ENCODE measurements around the gene PDE4D. TPM values are rescaled to one million over a fixed set of nuclear protein-coding genes. Genes with fewer than 3 reads are reported as not detected.

Gene PDE4D
- total and polyA plus RNA-seq, 2 donors (not counting 3 experiments of a cell fraction or from before 2014, with no cell fraction given) = 34.5 to 51.2 TPM

GRCh38 chr5:59559323-59559722 lies 334.2 kb downstream of the PDE4D start:
- CTCF ChIA-PET = interaction anchor here (1.0 to 2.3 kb wide), 5 partner anchors 11 to 101 kb away, joined by 3 to 9 read pairs (median 4); no protein-coding TSS in a partner anchor
- FAIRE-seq (peak; percentile 8), DNase-seq (ENCODE audit: low read depth, low spot score) (peak; percentile 90)
- Histone ChIP-seq H3K79me2 (ENCODE audit: control insufficient read depth, insufficient read depth, low read length) (no peaks in the 10 kb centered on the region), H4K20me1 (replicated peaks; ENCODE audit: control insufficient read depth, extremely low read depth, insufficient read depth, low read length) (no peaks in the 10 kb centered on the region), H3K4me1 (ENCODE audit: control insufficient read depth, extremely low read depth, insufficient read depth, low read length) (peaks cover 49% of the 10 kb centered on the region), H3K9me3 (replicated peaks; ENCODE audit: control insufficient read depth, insufficient read depth, low read length) (no peaks in the 10 kb centered on the region), H3K36me3 (ENCODE audit: control insufficient read depth in 2 of 2, extremely low read depth in 1 of 2, insufficient read depth in 2 of 2, low read length in 2 of 2) (no peaks in the 10 kb centered on the region), H3K9ac (replicated peaks; ENCODE audit: extremely low read depth, insufficient read depth, low read length) (no peak overlapping the region), H3K27ac (ENCODE audit: insufficient read depth, low read depth, low read length) (no peak overlapping the region), H3K4me3 (replicated peaks in 1 of 3; ENCODE audit: insufficient read depth in 1 of 3, low read depth in 1 of 3, low read length in 3 of 3) (no peak overlapping the region), H3K9me1 (replicated peaks; ENCODE audit: control insufficient read depth, extremely low read depth, insufficient read depth, low read length) (no peaks in the 10 kb centered on the region), H3K27me3 (ENCODE audit: control insufficient read depth in 2 of 2, insufficient read depth in 2 of 2, low read length in 2 of 2) (no peaks in the 10 kb centered on the region), H3K4me2 (ENCODE audit: insufficient read depth, low read length) (peak overlapping the region; percentile 9), H2AFZ (ENCODE audit: low read depth, low read length) (no peak overlapping the region)
- dilution Hi-C loops (cut with MboI; ENCODE audit: extremely low pct_ligation_motif_present, low sequenced_read_pairs) = no loop called here
- intact Hi-C loops (cut with micrococcal nuclease) = no loop called here
- BruUV-seq (replicated peaks) = no TSS peak
- POLR2A ChIA-PET = no interaction called here
- TF ChIP-seq MYC (IDR thresholded peaks at IDR 0.05; ENCODE audit: low read depth, low read length) (no peak), EZH2 (IDR thresholded peaks at IDR 0.05; ENCODE audit: borderline replicate concordance, low read depth, low read length, severe bottlenecking) (no peak), POLR2AphosphoS5 (IDR thresholded peaks at IDR 0.05; ENCODE audit: insufficient read depth, low read depth, low read length) (peak; percentile 36), JUN (IDR thresholded peaks at IDR 0.05; ENCODE audit: borderline replicate concordance, insufficient read depth, insufficient read length, low read depth) (peak; percentile 9), GATA2 (IDR thresholded peaks at IDR 0.05; ENCODE audit: insufficient read depth, insufficient read length, low read depth, low read length) (peak; percentile 39), FOS (IDR thresholded peaks at IDR 0.05; ENCODE audit: borderline replicate concordance, insufficient read depth, low read length) (peak; percentile 17), CTCF (IDR thresholded peaks at IDR 0.05; ENCODE audit: extremely low read depth in 1 of 2, insufficient read depth in 1 of 2, low read depth in 1 of 2, low read length in 2 of 2) (no peak), POLR2A (IDR thresholded peaks at IDR 0.05; ENCODE audit: low read depth, low read length) (no peak)
- TF ChIP-seq, protein P1, sequence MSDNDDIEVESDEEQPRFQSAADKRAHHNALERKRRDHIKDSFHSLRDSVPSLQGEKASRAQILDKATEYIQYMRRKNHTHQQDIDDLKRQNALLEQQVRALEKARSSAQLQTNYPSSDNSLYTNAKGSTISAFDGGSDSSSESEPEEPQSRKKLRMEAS (IDR thresholded peaks at IDR 0.05; ENCODE audit: insufficient read depth, insufficient read length) = no peak

Data from endothelial cell of umbilical vein (primary cell).